Esophagus muscularis mucosa (tissue), 4 donors: ENCODE measurements around the gene DQX1. TPM values are rescaled to one million over a fixed set of nuclear protein-coding genes. Genes with fewer than 3 reads are reported as not detected.

ENCODE experiments used
- DNase-seq: peaks from one replicate; pipeline ENCODE4 v3.0.0-alpha.2; 2017; ENCODE audit errors: extremely low spot score
- H3K27ac ChIP-seq, 4 donors: fragments of 200-600 bp; sonication (generic); replicated peaks in 1 of 4; 1 replicate in 3 of 4; 2 replicates in 1 of 4; pipeline ENCODE4 v1.5.1; 2016 to 2019; ENCODE audit warnings: mild to moderate bottlenecking in 1 of 4
- H3K27me3 ChIP-seq, 4 donors: fragments of 200-600 bp; sonication (generic); one replicate each; pipeline versions ENCODE4 v1.5.1 to v1.6.0; 2016 to 2019
- H3K36me3 ChIP-seq, 4 donors: fragments of 200-600 bp; sonication (generic); one replicate each; pipeline ENCODE4 v1.5.1; 2016 to 2019
- H3K4me1 ChIP-seq, 4 donors: fragments of 200-600 bp; sonication (generic); one replicate each; pipeline ENCODE4 v1.5.1; 2016 to 2019
- H3K4me3 ChIP-seq, 4 donors: fragments of 200-600 bp; sonication (generic); 1 replicate in 2 of 4; 2 replicates in 2 of 4; pipeline ENCODE4 v1.5.1; 2016 to 2019; ENCODE audit warnings: mild to moderate bottlenecking in 4 of 4, moderate library complexity in 1 of 4
- H3K9me3 ChIP-seq, 4 donors: fragments of 200-600 bp; sonication (generic); 1 replicate in 3 of 4; 2 replicates in 1 of 4; pipeline ENCODE4 v1.5.1; 2016 to 2019
- EP300 ChIP-seq: sonication (generic); formaldehyde crosslinking; IDR thresholded peaks from one replicate; pipeline ENCODE4 v1.6.1; 2017; ENCODE audit warnings: antibody characterized with exemption
- POLR2A ChIP-seq: fragments of 450-650 bp; IDR thresholded peaks from one replicate; pipeline ENCODE4 v1.6.1; 2017; ENCODE audit warnings: antibody characterized with exemption, moderate library complexity, mild to moderate bottlenecking, low read depth
- POLR2AphosphoS5 ChIP-seq, 2 donors: sonication (generic); formaldehyde crosslinking; IDR thresholded peaks; one replicate each; pipeline ENCODE4 v1.6.1; 2017; ENCODE audit warnings: antibody characterized with exemption in 2 of 2
- WGBS: methylation state at CpG from one replicate; pipeline ENCODE4 v1.1.5; 2018; 5-methylcytosine and 5-hydroxymethylcytosine counted together
- intact Hi-C: fragments of 100-400 bp; cut with DNase I; formaldehyde crosslinking; loops from one replicate; pipeline ENCODE4 v1.15.1; 2023
- total RNA-seq, 4 donors: library from RNA; depleted of rRNA; stranded (reverse); fragments of >200 nt; gene quantifications; one replicate each; pipeline versions ENCODE4 v1.1.0 to v1.2.1, GENCODE V29; 2016
- TF ChIP-seq, protein P1 (sequence below), 3 experiments: fragments of 200-600 bp in 2 of 3; fragments of 450-650 bp in 1 of 3; sonication (generic) in 2 of 3; IDR thresholded peaks; one replicate each; pipeline ENCODE4 v1.5.1; 2017 to 2019; ENCODE audit warnings: antibody characterized with exemption in 3 of 3, mild to moderate bottlenecking in 2 of 3, moderate library complexity in 1 of 3

DQX1 gene
- total RNA-seq, 4 donors from 2014 or later, result not detected

DNA sequence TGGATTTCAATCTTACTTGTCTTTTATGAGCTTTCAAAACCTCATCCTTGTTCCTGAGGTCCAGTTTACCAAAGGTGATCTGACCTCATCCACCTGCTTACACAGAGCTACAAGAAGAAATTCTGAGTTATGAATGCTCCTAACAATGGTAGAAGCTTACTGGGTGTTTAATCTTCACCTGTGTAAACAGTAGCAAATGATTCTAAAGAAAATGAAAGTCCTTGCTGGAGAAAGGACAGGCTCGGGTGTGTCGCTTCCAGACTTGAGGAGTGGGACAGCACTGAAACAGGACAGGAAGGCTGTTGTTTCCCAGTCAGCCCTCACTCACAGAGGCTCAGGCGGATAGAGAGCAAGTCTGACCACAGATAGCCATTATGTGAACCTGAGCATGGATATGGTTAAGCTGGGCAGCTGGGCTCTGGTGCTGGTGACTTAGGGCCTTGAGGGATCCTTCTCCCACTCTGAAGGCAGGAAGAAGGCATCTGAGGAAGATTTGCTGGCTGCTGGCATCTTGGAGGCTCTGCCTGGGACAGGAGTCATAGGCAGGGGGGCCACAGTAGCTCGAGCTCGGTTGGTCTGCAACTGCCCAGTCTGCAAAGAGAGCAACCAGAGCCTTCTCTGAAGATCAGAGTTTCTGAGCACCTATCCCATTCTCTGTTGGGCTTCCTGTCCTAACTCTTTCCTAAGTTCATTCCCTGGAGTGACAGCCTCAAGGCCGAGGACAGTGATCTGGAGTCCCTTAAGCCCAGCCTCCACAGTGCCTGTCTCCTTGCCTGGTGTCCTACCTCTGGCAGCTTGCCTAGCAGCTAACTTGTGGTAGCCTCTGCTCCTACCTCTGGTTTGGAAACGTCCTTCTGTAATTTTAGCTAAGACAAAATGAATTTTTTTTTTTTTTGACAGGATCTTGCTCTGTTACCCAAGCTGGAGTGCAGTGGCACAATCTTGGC is 32.5 kb upstream of the DQX1 start:
- Histone ChIP-seq H3K4me1 (peaks cover 7 to 21% (median 19%) of the 10 kb centered on the region in 4 donors), H3K27ac (no peak overlapping the region), H3K36me3 (peaks cover 0 to 11% (median 7%) of the 10 kb centered on the region in 4 donors), H3K9me3 (no peaks in the 10 kb centered on the region), H3K27me3 (peaks cover 0 to 22% (median 0%) of the 10 kb centered on the region in 4 donors), H3K4me3 (no peak overlapping the region)
- intact Hi-C loops, result no loop called here
- DNase-seq, result no peak
- TF ChIP-seq EP300, result no peak
- TF ChIP-seq POLR2A, result no peak
- TF ChIP-seq, protein P1, sequence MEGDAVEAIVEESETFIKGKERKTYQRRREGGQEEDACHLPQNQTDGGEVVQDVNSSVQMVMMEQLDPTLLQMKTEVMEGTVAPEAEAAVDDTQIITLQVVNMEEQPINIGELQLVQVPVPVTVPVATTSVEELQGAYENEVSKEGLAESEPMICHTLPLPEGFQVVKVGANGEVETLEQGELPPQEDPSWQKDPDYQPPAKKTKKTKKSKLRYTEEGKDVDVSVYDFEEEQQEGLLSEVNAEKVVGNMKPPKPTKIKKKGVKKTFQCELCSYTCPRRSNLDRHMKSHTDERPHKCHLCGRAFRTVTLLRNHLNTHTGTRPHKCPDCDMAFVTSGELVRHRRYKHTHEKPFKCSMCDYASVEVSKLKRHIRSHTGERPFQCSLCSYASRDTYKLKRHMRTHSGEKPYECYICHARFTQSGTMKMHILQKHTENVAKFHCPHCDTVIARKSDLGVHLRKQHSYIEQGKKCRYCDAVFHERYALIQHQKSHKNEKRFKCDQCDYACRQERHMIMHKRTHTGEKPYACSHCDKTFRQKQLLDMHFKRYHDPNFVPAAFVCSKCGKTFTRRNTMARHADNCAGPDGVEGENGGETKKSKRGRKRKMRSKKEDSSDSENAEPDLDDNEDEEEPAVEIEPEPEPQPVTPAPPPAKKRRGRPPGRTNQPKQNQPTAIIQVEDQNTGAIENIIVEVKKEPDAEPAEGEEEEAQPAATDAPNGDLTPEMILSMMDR (IDR thresholded peaks at IDR 0.05), result no peak
- 64% methylated on average over 7 of the region's 7 CpGs for WGBS

DNA sequence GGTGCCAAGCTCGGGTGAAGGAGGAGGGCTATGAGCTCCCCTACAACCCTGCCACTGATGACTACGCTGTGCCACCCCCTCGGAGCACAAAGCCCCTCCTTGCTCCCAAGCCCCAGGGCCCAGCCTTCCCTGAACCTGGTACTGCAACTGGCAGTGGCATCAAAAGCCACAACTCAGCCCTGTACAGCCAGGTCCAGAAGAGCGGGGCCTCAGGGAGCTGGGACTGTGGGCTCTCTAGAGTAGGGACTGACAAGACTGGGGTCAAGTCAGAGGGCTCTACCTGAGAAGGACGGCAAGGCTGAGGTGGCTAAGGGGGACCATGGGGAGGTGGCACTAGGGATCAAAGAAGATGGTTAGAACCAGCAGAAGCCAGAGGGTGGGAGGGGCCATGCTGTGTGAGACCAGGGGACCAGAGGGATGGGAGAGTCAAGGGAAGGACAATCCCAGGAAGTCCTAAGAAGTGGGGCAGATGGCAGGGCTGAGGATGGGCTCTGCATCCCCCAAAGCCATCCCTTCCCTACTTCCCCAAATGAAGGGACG is 30.9 kb upstream of the DQX1 start:
- DNase-seq, result no peak
- Histone ChIP-seq H3K27me3 (peaks cover 0 to 10% (median 0%) of the 10 kb centered on the region in 4 donors), H3K27ac (no peak overlapping the region), H3K36me3 (peaks cover 0 to 11% (median 7%) of the 10 kb centered on the region in 4 donors), H3K4me3 (no peak overlapping the region), H3K9me3 (no peaks in the 10 kb centered on the region), H3K4me1 (peaks cover 7 to 36% (median 29%) of the 10 kb centered on the region in 4 donors)
- 93% methylated on average over 5 of the region's 6 CpGs for WGBS
- no peak for TF ChIP-seq POLR2A
- TF ChIP-seq, protein P1 (IDR thresholded peaks at IDR 0.05), result no peak
- no peak for TF ChIP-seq POLR2AphosphoS5 (IDR thresholded peaks at IDR 0.05)
- no peak for TF ChIP-seq EP300
- intact Hi-C loops, result no loop called here

DNA sequence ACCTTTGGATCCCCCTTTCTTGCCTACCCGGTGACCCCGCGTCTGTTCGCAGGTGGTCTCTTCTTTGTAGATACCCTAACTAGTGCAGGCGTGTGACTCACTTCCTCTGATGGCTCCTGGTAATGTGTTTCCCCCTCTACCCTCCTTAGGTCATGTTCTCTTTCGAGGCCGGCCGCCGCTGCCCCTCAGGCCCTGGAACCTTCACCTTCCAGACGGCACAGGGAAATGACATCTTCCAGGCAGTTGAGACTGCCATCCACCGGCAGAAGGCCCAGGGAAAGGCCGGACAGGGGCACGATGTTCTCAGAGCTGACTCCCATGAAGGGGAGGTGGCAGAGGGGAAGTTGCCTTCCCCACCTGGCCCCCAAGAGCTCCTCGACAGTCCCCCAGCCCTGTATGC is 30.1 kb upstream of the DQX1 start:
- no peak for TF ChIP-seq EP300
- TF ChIP-seq, protein P1 (IDR thresholded peaks at IDR 0.05), result no peak
- TF ChIP-seq POLR2AphosphoS5 (IDR thresholded peaks at IDR 0.05), result no peak
- no peak for TF ChIP-seq POLR2A
- H3K4me3 ChIP-seq, result peak overlapping the region in 3 of 4 donors; percentile 78 to 87 (median 82)
- intact Hi-C loops, result no loop called here
- DNase-seq, result no peak
- peaks cover 7 to 36% (median 29%) of the 10 kb centered on the region in 4 donors for H3K4me1 ChIP-seq
- peak overlapping the region in 1 of 4 donors; percentile 93 for H3K27ac ChIP-seq
- H3K27me3 ChIP-seq, result peaks cover 0 to 10% (median 0%) of the 10 kb centered on the region in 4 donors
- H3K9me3 ChIP-seq, result no peaks in the 10 kb centered on the region
- WGBS, result 81% methylated on average over 13 of the region's 14 CpGs
- peaks cover 0 to 11% (median 7%) of the 10 kb centered on the region in 4 donors for H3K36me3 ChIP-seq

DNA sequence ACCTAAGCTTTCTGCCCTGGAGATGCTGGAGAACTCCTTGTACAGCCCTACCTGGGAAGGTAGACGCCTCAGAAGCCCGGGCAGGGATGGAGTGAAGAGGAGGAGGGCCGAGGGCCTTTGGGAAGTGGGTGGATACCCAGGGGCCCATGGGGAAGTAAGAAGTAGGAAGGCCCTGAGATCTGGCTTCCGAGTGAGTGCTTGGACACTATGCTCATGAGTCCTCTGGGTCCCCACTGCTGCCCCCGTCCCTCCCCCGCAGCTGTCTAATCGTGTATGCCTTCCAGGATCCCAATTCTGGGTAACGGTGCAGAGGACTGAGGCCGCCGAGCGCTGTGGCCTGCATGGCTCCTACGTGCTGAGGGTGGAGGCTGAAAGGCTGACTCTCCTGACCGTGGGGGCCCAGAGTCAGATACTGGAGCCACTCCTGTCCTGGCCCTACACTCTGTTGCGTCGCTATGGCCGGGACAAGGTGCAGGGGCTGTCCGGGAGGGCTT is 29.6 kb upstream of the DQX1 start:
- intact Hi-C loops, result no loop called here
- no peak for TF ChIP-seq POLR2A
- TF ChIP-seq EP300, result no peak
- TF ChIP-seq, protein P1 (IDR thresholded peaks at IDR 0.05), result no peak
- no peak for TF ChIP-seq POLR2AphosphoS5 (IDR thresholded peaks at IDR 0.05)
- no peaks in the 10 kb centered on the region for H3K9me3 ChIP-seq
- no peak for DNase-seq
- peak overlapping the region; percentile 90 to 93 (median 92) for H3K27ac ChIP-seq
- H3K4me1 ChIP-seq, result peaks cover 7 to 36% (median 29%) of the 10 kb centered on the region in 4 donors
- H3K36me3 ChIP-seq, result peaks cover 0 to 11% (median 7%) of the 10 kb centered on the region in 4 donors
- 79% methylated on average over 16 of the region's 17 CpGs for WGBS
- H3K4me3 ChIP-seq, result peak overlapping the region; percentile 72 to 87 (median 80)
- H3K27me3 ChIP-seq, result peaks cover 0 to 9% (median 0%) of the 10 kb centered on the region in 4 donors
